GM12874 (cell line): ENCODE results near the gene NRG3.

Experiments used
- CTCF ChIP-seq: IDR thresholded peaks from 2 replicates; pipeline ENCODE4 v1.5.1; 2011; ENCODE audit warnings: low read depth, mild to moderate bottlenecking, control low read depth, low read length, moderate library complexity; ENCODE audit not compliant: insufficient read depth

The NRG3 gene

GRCh38 chr10:82284180-82284579 lies 409.2 kb downstream of the NRG3 start:
- no peak for TF ChIP-seq CTCF

GRCh38 chr10:82288461-82288881 lies 413.5 kb downstream of the NRG3 start:
- TF ChIP-seq CTCF, result no peak

GRCh38 chr10:82289945-82290344 lies 415.0 kb downstream of the NRG3 start:
- no peak for TF ChIP-seq CTCF

GRCh38 chr10:82294874-82295378 lies 419.9 kb downstream of the NRG3 start:
- TF ChIP-seq CTCF, result no peak

- no peak for TF ChIP-seq CTCF
Observed at GRCh38 chr10:82308641-82309040, 433.6 kb downstream of the NRG3 start.

- no peak for TF ChIP-seq CTCF
Observed at GRCh38 chr10:82310839-82311238, 435.8 kb downstream of the NRG3 start.

GRCh38 chr10:82313401-82313800 lies 438.4 kb downstream of the NRG3 start:
- TF ChIP-seq CTCF, result no peak

GRCh38 chr10:82318534-82318933 lies 443.5 kb downstream of the NRG3 start:
- no peak for TF ChIP-seq CTCF
